ENCODE measurements around the gene PPP2R2C.

- no peak for TF ChIP-seq CTCF (IDR thresholded peaks at IDR 0.05; ENCODE audit: insufficient read depth, low read length)
- TF ChIP-seq SPI1 (IDR thresholded peaks at IDR 0.05; ENCODE audit: borderline replicate concordance, low read depth) = no peak
These were observed 41.5 kb downstream of the PPP2R2C start for GRCh38 chr4:6430927-6431326.

Measured in HL-60 (cell line).